GM19455 (cell line): Measurements from ENCODE around the gene CLTCL1.
"Not testable (repeated sequence)": the region's sequence is repeated elsewhere in the genome, so short reads cannot be mapped to it uniquely, and the experiment has no call there.

ENCODE experiments used
- ATAC-seq: cut with Tn5 transposase; IDR thresholded peaks from one replicate; pipeline ENCODE4 v1.9.1; 2021; ENCODE audit not compliant: unreplicated experiment

Gene CLTCL1

GRCh38 chr22:19177164-19178064, 114.1 kb downstream of the CLTCL1 start:
- no peak for ATAC-seq

- no peak for ATAC-seq
Observed at GRCh38 chr22:19176732-19177131, 114.8 kb downstream of the CLTCL1 start.

- no peak for ATAC-seq
Observed at GRCh38 chr22:19176175-19176643, 115.3 kb downstream of the CLTCL1 start.

- no peak for ATAC-seq
Observed at GRCh38 chr22:19175602-19176174, 115.8 kb downstream of the CLTCL1 start.

GRCh38 chr22:19175026-19175601, 116.4 kb downstream of the CLTCL1 start:
- ATAC-seq, result no peak

- no peak for ATAC-seq
Observed at GRCh38 chr22:19174106-19175025, 117.2 kb downstream of the CLTCL1 start.

- ATAC-seq, result no peak
Observed at GRCh38 chr22:19173047-19174035, 118.2 kb downstream of the CLTCL1 start.

GRCh38 chr22:19172213-19173046, 119.1 kb downstream of the CLTCL1 start:
- ATAC-seq, result no peak

GRCh38 chr22:19169947-19170318, 121.6 kb downstream of the CLTCL1 start:
- ATAC-seq, result no peak

GRCh38 chr22:19169002-19169946, 122.2 kb downstream of the CLTCL1 start:
- no peak for ATAC-seq

GRCh38 chr22:19168088-19168890, 123.2 kb downstream of the CLTCL1 start:
- ATAC-seq, result no peak

- ATAC-seq, result no peak
Observed at GRCh38 chr22:19167106-19167869, 124.2 kb downstream of the CLTCL1 start.

- no peak for ATAC-seq
Observed at GRCh38 chr22:19166421-19166820, 125.1 kb downstream of the CLTCL1 start.

GRCh38 chr22:19164425-19164824, 127.1 kb downstream of the CLTCL1 start:
- ATAC-seq, result no peak

GRCh38 chr22:19158649-19159048, 132.9 kb downstream of the CLTCL1 start:
- ATAC-seq, result not testable (repeated sequence)

- not testable (repeated sequence) for ATAC-seq
Observed at GRCh38 chr22:19156109-19156508, 135.4 kb downstream of the CLTCL1 start.
